Mesodermal cell (in vitro differentiated cells): ENCODE data around the gene COA1.
"Not testable (repeated sequence)": the region's sequence is repeated elsewhere in the genome, so short reads cannot be mapped to it uniquely, and the experiment has no call there.

ENCODE experiments used
- H3K27ac ChIP-seq: 2 replicates; pipeline ENCODE4 v1.7.0; 2013; ENCODE audit warnings: mild to moderate bottlenecking, low read depth, low read length, moderate library complexity; ENCODE audit not compliant: severe bottlenecking
- H3K36me3 ChIP-seq: 2 replicates; pipeline ENCODE4 v1.7.1; 2013; ENCODE audit warnings: mild to moderate bottlenecking, low read length, moderate library complexity; ENCODE audit not compliant: control insufficient read depth, insufficient read depth
- H3K4me1 ChIP-seq: one replicate; pipeline ENCODE4 v1.7.1; 2013; ENCODE audit warnings: mild to moderate bottlenecking, low read length; ENCODE audit not compliant: insufficient read depth, control insufficient read depth, poor library complexity, severe bottlenecking
- H3K4me3 ChIP-seq: 2 replicates; pipeline ENCODE4 v1.7.0; 2013; ENCODE audit warnings: low read length, control low read depth, mild to moderate bottlenecking; ENCODE audit not compliant: insufficient read depth, poor library complexity, severe bottlenecking; ENCODE audit errors: extremely low read depth
- H3K9me3 ChIP-seq: 2 replicates; pipeline ENCODE4 v1.7.1; 2013; ENCODE audit warnings: mild to moderate bottlenecking, low read length, moderate library complexity; ENCODE audit not compliant: control insufficient read depth
- WGBS, 2 experiments: methylation state at CpG; one replicate each; pipeline ENCODE4 v1.1.5; 2013; ENCODE audit warnings: missing lambda C conversion rate in 2 of 2; ENCODE audit not compliant: insufficient coverage in 2 of 2; 5-methylcytosine and 5-hydroxymethylcytosine counted together

Gene COA1

GRCh38 chr7:43721193-43721806, 8.0 kb downstream of the COA1 start:
- H3K4me3 ChIP-seq = no peak overlapping the region
- no peaks in the 10 kb centered on the region for H3K4me1 ChIP-seq
- no peak overlapping the region for H3K27ac ChIP-seq
- peaks cover 5% of the 10 kb centered on the region for H3K9me3 ChIP-seq
- peaks cover 9% of the 10 kb centered on the region for H3K36me3 ChIP-seq
- no CpG with 5 or more reads among the region's 2 CpGs for WGBS, 2 experiments

- no peak overlapping the region for H3K27ac ChIP-seq
- H3K4me3 ChIP-seq = no peak overlapping the region
- H3K4me1 ChIP-seq = no peaks in the 10 kb centered on the region
- H3K9me3 ChIP-seq = peaks cover 5% of the 10 kb centered on the region
- H3K36me3 ChIP-seq = peaks cover 16% of the 10 kb centered on the region
- 100% methylated on average over 2 of the region's 2 CpGs for WGBS, 2 experiments
Observed at GRCh38 chr7:43716598-43716997, 12.7 kb downstream of the COA1 start.

- H3K4me3 ChIP-seq, H3K4me1 ChIP-seq, H3K9me3 ChIP-seq, H3K27ac ChIP-seq: not testable (repeated sequence)
- 88 to 94% methylated on average over 2 of the region's 2 CpGs for WGBS, 2 experiments
- H3K36me3 ChIP-seq = peaks cover 16% of the 10 kb centered on the region
Observed at GRCh38 chr7:43715966-43716365, 13.4 kb downstream of the COA1 start.

GRCh38 chr7:43711503-43711902, 17.8 kb downstream of the COA1 start:
- H3K27ac ChIP-seq = no peak overlapping the region
- H3K4me1 ChIP-seq = no peaks in the 10 kb centered on the region
- peaks cover 14% of the 10 kb centered on the region for H3K36me3 ChIP-seq
- no CpG with 5 or more reads among the region's 1 CpG for WGBS, 2 experiments
- H3K4me3 ChIP-seq = no peak overlapping the region
- peaks cover under 1% of the 10 kb centered on the region for H3K9me3 ChIP-seq

GRCh38 chr7:43708055-43708454, 21.3 kb downstream of the COA1 start:
- H3K9me3 ChIP-seq, H3K4me1 ChIP-seq, H3K27ac ChIP-seq, H3K4me3 ChIP-seq: not testable (repeated sequence)
- WGBS, 2 experiments = 80 to 96% methylated on average over 3 to 6 of the region's 9 CpGs
- peaks cover 19% of the 10 kb centered on the region for H3K36me3 ChIP-seq

GRCh38 chr7:43703573-43703972, 25.8 kb downstream of the COA1 start:
- Histone ChIP-seq H3K27ac (no peak overlapping the region), H3K4me1 (no peaks in the 10 kb centered on the region), H3K9me3 (no peaks in the 10 kb centered on the region), H3K4me3 (no peak overlapping the region), H3K36me3 (peaks cover 19% of the 10 kb centered on the region)
- WGBS, 2 experiments = no CpG with 5 or more reads among the region's 1 CpG

- Histone ChIP-seq H3K27ac (no peak overlapping the region), H3K36me3 (peaks cover 17% of the 10 kb centered on the region), H3K4me3 (no peak overlapping the region), H3K9me3 (no peaks in the 10 kb centered on the region), H3K4me1 (no peaks in the 10 kb centered on the region)
- WGBS, 2 experiments = 57 to 78% methylated on average over 1 of the region's 1 CpG
Observed at GRCh38 chr7:43702974-43703373, 26.3 kb downstream of the COA1 start.

GRCh38 chr7:43701929-43702328, 27.4 kb downstream of the COA1 start:
- H3K9me3 ChIP-seq = no peaks in the 10 kb centered on the region
- no peak overlapping the region for H3K4me3 ChIP-seq
- no peak overlapping the region for H3K27ac ChIP-seq
- peaks cover 13% of the 10 kb centered on the region for H3K36me3 ChIP-seq
- WGBS, 2 experiments = 83 to 100% methylated on average over 1 of the region's 3 CpGs
- H3K4me1 ChIP-seq = no peaks in the 10 kb centered on the region

GRCh38 chr7:43701500-43701854, 27.8 kb downstream of the COA1 start:
- Histone ChIP-seq H3K4me1 (no peaks in the 10 kb centered on the region), H3K4me3 (no peak overlapping the region), H3K27ac (no peak overlapping the region), H3K9me3 (no peaks in the 10 kb centered on the region), H3K36me3 (peaks cover 13% of the 10 kb centered on the region)

- H3K9me3 ChIP-seq = no peaks in the 10 kb centered on the region
- 100% methylated on average over 1 of the region's 2 CpGs; no CpG with 5 or more reads in 1 of the 2 experiments for WGBS, 2 experiments
- H3K4me3 ChIP-seq = no peak overlapping the region
- H3K36me3 ChIP-seq = peaks cover 11% of the 10 kb centered on the region
- no peak overlapping the region for H3K27ac ChIP-seq
- no peaks in the 10 kb centered on the region for H3K4me1 ChIP-seq
Observed at GRCh38 chr7:43700646-43701499, 28.4 kb downstream of the COA1 start.

GRCh38 chr7:43700059-43700501, 29.2 kb downstream of the COA1 start:
- WGBS, 2 experiments = 86% methylated on average over 1 of the region's 6 CpGs; no CpG with 5 or more reads in 1 of the 2 experiments

More at GRCh38 chr7:43700059-43700501, 29.2 kb downstream of the COA1 start:
- H3K4me1 ChIP-seq = no peaks in the 10 kb centered on the region
- no peak overlapping the region for H3K27ac ChIP-seq
- no peaks in the 10 kb centered on the region for H3K9me3 ChIP-seq
- H3K4me3 ChIP-seq = no peak overlapping the region
- peaks cover 3% of the 10 kb centered on the region for H3K36me3 ChIP-seq
